ENCODE data around the gene SYNRG. TPM values are rescaled to one million over a fixed set of nuclear protein-coding genes. Genes with fewer than 3 reads are reported as not detected.
"Not testable (repeated sequence)": the region's sequence is repeated elsewhere in the genome, so short reads cannot be mapped to it uniquely, and the experiment has no call there.

SYNRG gene
- total and polyA plus RNA-seq, 2 donors (not counting 1 experiment from before 2014, with no cell fraction given): 20.4 to 21.5 TPM

GRCh38 chr17:37513711-37514110 lies 95.5 kb downstream of the SYNRG start:
- Histone ChIP-seq H4K20me1 (ENCODE audit: control insufficient read depth, extremely low read depth, insufficient read depth, low read length) (no peaks in the 10 kb centered on the region), H3K9ac (ENCODE audit: insufficient read depth, low read length) (no peak overlapping the region), H3K4me3 (replicated peaks in 1 of 4; ENCODE audit: control extremely low read depth in 1 of 4, insufficient read depth in 1 of 4, low read depth in 3 of 4, low read length in 4 of 4) (no peak overlapping the region), H3K9me3 (ENCODE audit: control insufficient read depth, insufficient read depth, low read depth, low read length) (no peaks in the 10 kb centered on the region), H3K79me2 (ENCODE audit: control insufficient read depth, insufficient read depth, low read length) (peaks cover 41% of the 10 kb centered on the region), H2AFZ (ENCODE audit: low read length) (no peak overlapping the region), H3K27me3 (ENCODE audit: control insufficient read depth, insufficient read depth, low read length) (no peaks in the 10 kb centered on the region), H3K36me3 (ENCODE audit: control insufficient read depth, insufficient read depth, low read length) (peaks cover 16% of the 10 kb centered on the region), H3K4me2 (ENCODE audit: extremely low read depth, insufficient read depth, low read length) (no peak overlapping the region), H3K4me1 (ENCODE audit: control insufficient read depth, extremely low read depth, insufficient read depth, low read length) (no peaks in the 10 kb centered on the region), H3K27ac (ENCODE audit: insufficient read depth, low read length) (no peak overlapping the region)
- no peak for DNase-seq (ENCODE audit: low read depth in 2 of 2)
- TF ChIP-seq CTCF (conservative IDR thresholded peaks at IDR 0.05 in 1 of 2, IDR thresholded peaks at IDR 0.05 in 1 of 2; ENCODE audit: low read depth in 1 of 2, low read length in 2 of 2) (no peak), EZH2 (IDR thresholded peaks at IDR 0.05; ENCODE audit: low read length, missing control alignments) (no peak)

DNA sequence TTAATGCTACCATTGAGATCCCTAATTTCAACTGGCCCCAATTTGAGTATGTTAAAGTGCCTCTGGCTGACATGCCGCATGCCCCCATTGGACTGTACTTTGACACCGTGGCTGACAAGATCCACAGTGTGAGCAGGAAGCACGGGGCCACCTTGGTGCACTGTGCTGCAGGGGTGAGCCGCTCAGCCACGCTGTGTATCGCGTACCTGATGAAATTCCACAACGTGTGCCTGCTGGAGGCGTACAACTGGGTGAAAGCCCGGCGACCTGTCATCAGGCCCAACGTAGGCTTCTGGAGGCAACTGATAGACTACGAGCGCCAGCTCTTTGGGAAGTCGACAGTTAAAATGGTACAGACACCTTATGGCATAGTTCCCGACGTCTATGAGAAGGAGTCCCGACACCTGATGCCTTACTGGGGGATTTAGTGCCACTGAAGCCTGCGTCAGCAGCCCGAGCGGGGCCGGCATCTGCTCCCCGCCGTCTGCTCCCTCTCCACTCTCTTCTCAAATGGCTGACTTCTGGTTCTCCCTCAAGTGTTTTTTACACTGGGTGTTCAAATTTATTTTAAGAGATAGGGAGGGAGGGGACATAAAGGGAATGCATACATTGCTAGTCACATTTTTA lies 96.7 kb downstream of the SYNRG start:
- no peak for DNase-seq (ENCODE audit: low read depth in 2 of 2)
- no peaks in the 10 kb centered on the region for H3K4me1 ChIP-seq (ENCODE audit: control insufficient read depth, extremely low read depth, insufficient read depth, low read length)
- H3K36me3 ChIP-seq (ENCODE audit: control insufficient read depth, insufficient read depth, low read length): peaks cover 19% of the 10 kb centered on the region
- no peak for TF ChIP-seq EZH2 (IDR thresholded peaks at IDR 0.05; ENCODE audit: low read length, missing control alignments)
- no peak for TF ChIP-seq CTCF (conservative IDR thresholded peaks at IDR 0.05 in 1 of 2, IDR thresholded peaks at IDR 0.05 in 1 of 2; ENCODE audit: low read depth in 1 of 2, low read length in 2 of 2)
- H3K4me2 ChIP-seq (ENCODE audit: extremely low read depth, insufficient read depth, low read length): no peak overlapping the region
- no peak overlapping the region for H2AFZ ChIP-seq (ENCODE audit: low read length)
- H3K4me3 ChIP-seq (replicated peaks in 1 of 4; ENCODE audit: control extremely low read depth in 1 of 4, insufficient read depth in 1 of 4, low read depth in 3 of 4, low read length in 4 of 4): no peak overlapping the region
- H3K9ac ChIP-seq (ENCODE audit: insufficient read depth, low read length): no peak overlapping the region
- no peak overlapping the region for H3K27ac ChIP-seq (ENCODE audit: insufficient read depth, low read length)
- no peaks in the 10 kb centered on the region for H3K27me3 ChIP-seq (ENCODE audit: control insufficient read depth, insufficient read depth, low read length)
- peaks cover 51% of the 10 kb centered on the region for H3K79me2 ChIP-seq (ENCODE audit: control insufficient read depth, insufficient read depth, low read length)
- H4K20me1 ChIP-seq (ENCODE audit: control insufficient read depth, extremely low read depth, insufficient read depth, low read length): no peaks in the 10 kb centered on the region
- no peaks in the 10 kb centered on the region for H3K9me3 ChIP-seq (ENCODE audit: control insufficient read depth, insufficient read depth, low read depth, low read length)

DNA sequence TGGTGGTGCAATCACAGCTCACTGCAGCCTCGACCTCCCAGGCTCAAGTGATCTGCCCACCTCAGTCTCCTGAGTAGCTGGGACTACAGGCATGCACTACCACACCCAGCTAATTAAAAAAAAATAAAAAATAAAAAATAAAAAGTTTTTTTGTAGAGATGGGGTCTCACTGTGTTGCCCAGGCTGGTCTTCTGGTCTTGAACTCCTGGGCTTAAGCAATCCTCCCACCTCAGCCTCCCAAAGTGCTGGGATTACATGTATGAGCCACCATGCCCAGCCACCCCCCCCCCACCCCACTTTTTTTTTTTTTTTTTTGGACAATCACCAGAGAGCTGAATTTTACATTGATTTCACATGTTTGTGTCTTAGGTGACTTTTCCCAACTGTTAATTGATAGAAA lies 97.6 kb downstream of the SYNRG start:
- not testable (repeated sequence) for H3K9ac ChIP-seq (ENCODE audit: insufficient read depth, low read length); H3K27me3 ChIP-seq (ENCODE audit: control insufficient read depth, insufficient read depth, low read length); H3K4me3 ChIP-seq (replicated peaks in 1 of 4; ENCODE audit: control extremely low read depth in 1 of 4, insufficient read depth in 1 of 4, low read depth in 3 of 4, low read length in 4 of 4); DNase-seq (ENCODE audit: low read depth in 2 of 2); H3K4me2 ChIP-seq (ENCODE audit: extremely low read depth, insufficient read depth, low read length); H3K9me3 ChIP-seq (ENCODE audit: control insufficient read depth, insufficient read depth, low read depth, low read length); H2AFZ ChIP-seq (ENCODE audit: low read length); H3K27ac ChIP-seq (ENCODE audit: insufficient read depth, low read length); H3K4me1 ChIP-seq (ENCODE audit: control insufficient read depth, extremely low read depth, insufficient read depth, low read length); H4K20me1 ChIP-seq (ENCODE audit: control insufficient read depth, extremely low read depth, insufficient read depth, low read length)
- Histone ChIP-seq H3K79me2 (ENCODE audit: control insufficient read depth, insufficient read depth, low read length) (peaks cover 61% of the 10 kb centered on the region), H3K36me3 (ENCODE audit: control insufficient read depth, insufficient read depth, low read length) (peaks cover 19% of the 10 kb centered on the region)

Data from fibroblast of lung (primary cell).